GM23338 (cell line): ENCODE measurements around the gene LHX3.

Source experiments
- CTCF ChIP-seq, 2 experiments: fragments of 200-600 bp in 1 of 2; sonication (generic) in 1 of 2; conservative IDR thresholded peaks; 2 replicates each; pipeline versions ENCODE4 v1.5.1 to v1.6.1; 2016 to 2017; ENCODE audit warnings: antibody characterized with exemption in 2 of 2, low read depth in 2 of 2, mild to moderate bottlenecking in 2 of 2, moderate library complexity in 1 of 2
- EZH2 ChIP-seq: fragments of 200-600 bp; sonication (generic); IDR thresholded peaks from one replicate; pipeline ENCODE4 v1.8.0; 2017; ENCODE audit warnings: antibody characterized with exemption, mild to moderate bottlenecking, low read depth; ENCODE audit not compliant: unreplicated experiment
- EZH2phosphoT487 ChIP-seq: fragments of 200-600 bp; sonication (generic); IDR thresholded peaks from one replicate; pipeline ENCODE4 v1.8.1; 2018; ENCODE audit warnings: antibody characterized with exemption; ENCODE audit not compliant: unreplicated experiment
- POLR2AphosphoS5 ChIP-seq: IDR thresholded peaks from 2 replicates; pipeline ENCODE4 v1.6.1; 2016; ENCODE audit warnings: antibody characterized with exemption, low read depth
- REST ChIP-seq: IDR thresholded peaks from one replicate; pipeline ENCODE4 v1.6.1; 2018; ENCODE audit warnings: antibody characterized with exemption; ENCODE audit not compliant: unreplicated experiment
- STAT1 ChIP-seq: IDR thresholded peaks from one replicate; pipeline ENCODE4 v1.6.1; 2016; ENCODE audit warnings: antibody characterized with exemption; ENCODE audit not compliant: unreplicated experiment

- TF ChIP-seq POLR2AphosphoS5 (no peak), CTCF (conservative IDR thresholded peaks at IDR 0.05; ENCODE audit: low read depth in 2 of 2) (no peak), STAT1 (no peak), REST (no peak), EZH2phosphoT487 (no peak), EZH2 (no peak)
These were observed 48.6 kb upstream of the LHX3 start for GRCh38 chr9:136253246-136254130.
